Measurements from ENCODE around the gene NFATC2. TPM values are rescaled to one million over a fixed set of nuclear protein-coding genes. Genes with fewer than 3 reads are reported as not detected.

The NFATC2 gene
- total RNA-seq, 1 experiment from 2014 or later: 0.61 TPM

DNA sequence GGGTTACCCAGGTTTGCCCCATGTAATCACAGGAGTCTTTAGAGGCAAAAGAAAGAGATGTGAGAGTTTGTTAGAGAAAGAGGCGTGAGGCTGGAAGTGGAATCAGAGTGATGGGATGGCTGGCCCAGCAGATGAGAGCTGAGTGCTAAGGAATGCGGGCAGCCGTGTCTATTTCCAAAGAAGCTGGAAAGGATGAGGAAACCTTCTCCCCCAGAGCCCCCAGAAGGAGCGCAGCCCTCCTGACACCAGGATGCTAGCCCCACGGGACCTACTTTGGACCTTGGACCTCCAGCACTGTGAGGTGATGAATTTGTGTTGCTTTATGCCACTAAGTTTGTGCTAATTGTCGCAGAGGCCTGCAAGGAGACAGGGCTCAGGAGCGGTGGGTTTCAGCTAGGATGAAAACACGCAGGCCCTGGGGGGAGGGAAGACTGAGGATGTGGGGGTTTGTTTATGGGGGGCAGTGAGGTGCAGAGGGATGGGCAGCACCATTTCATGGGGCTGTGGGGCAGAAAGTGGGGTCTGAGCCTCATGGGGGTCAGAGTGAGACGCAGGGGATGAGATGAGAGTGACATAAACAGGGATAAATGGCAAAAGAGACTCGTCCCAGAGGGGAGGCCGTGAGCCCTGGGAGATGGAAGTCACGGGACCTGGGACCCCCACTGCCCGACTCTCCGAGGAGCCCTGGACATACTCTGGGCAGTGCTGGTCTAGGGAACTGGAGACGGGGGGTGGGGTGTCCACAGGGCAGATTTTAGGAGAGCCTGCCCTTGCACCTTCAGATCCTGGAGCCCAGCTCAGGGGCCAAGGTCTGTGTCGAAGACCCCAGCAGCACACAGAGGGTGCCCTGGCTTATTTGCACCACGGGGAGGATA lies 160.2 kb downstream of the NFATC2 start:
- no peak overlapping the region for H3K56ac ChIP-seq (ENCODE audit: insufficient read length, low read depth, low read length)
- H3K79me2 ChIP-seq (ENCODE audit: insufficient read depth, low read length): no peaks in the 10 kb centered on the region
- H3K4me1 ChIP-seq (ENCODE audit: insufficient read depth, low read length): peaks cover 4% of the 10 kb centered on the region; the same call in 1 of the 2 replicates
- no peak overlapping the region for H2BK15ac ChIP-seq (ENCODE audit: low read depth, low read length)
- H4K91ac ChIP-seq (ENCODE audit: insufficient read length, low read depth, low read length): no peak overlapping the region
- WGBS (ENCODE audit: extremely low coverage, insufficient read length, low lambda C conversion rate): no CpG with 5 or more reads among the region's 17 CpGs
- Mint-ChIP-seq H3K9me3 (no peaks in the 10 kb centered on the region), H3K4me3 (no peak overlapping the region), H3K4me1 (peaks cover 24 to 31% of the 10 kb centered on the region in 2 experiments), H3K36me3 (ENCODE audit: insufficient read depth in 1 of 3, low read depth in 3 of 3) (no peaks in the 10 kb centered on the region), H3K27me3 (ENCODE audit: low read depth) (peaks cover 10% of the 10 kb centered on the region), H3K27ac (peak overlapping the region in 1 of 3 experiments; percentile 25; a peak in 1 of 7 replicates)
- no peak overlapping the region for H2AFZ ChIP-seq (ENCODE audit: low read length)
- H4K5ac ChIP-seq (ENCODE audit: insufficient read length, low read depth, low read length): no peak overlapping the region
- no peak overlapping the region for H3K4me2 ChIP-seq (ENCODE audit: insufficient read depth, insufficient read length, low read length)
- no peak overlapping the region for H2BK120ac ChIP-seq (ENCODE audit: low read depth, low read length, poor library complexity, severe bottlenecking)
- H3K27ac ChIP-seq (ENCODE audit: insufficient read length, low read depth, low read length): no peak overlapping the region
- H3K23ac ChIP-seq (ENCODE audit: insufficient read length, low read depth, low read length): no peak overlapping the region
- H3K79me1 ChIP-seq (ENCODE audit: insufficient read depth, low read depth, low read length, poor library complexity, severe bottlenecking): no peaks in the 10 kb centered on the region
- H3K18ac ChIP-seq (ENCODE audit: insufficient read length, low read depth, low read length): no peak overlapping the region
- H3T11ph ChIP-seq (ENCODE audit: low read length): no peak overlapping the region
- H2BK20ac ChIP-seq (ENCODE audit: low read depth, low read length, poor library complexity, severe bottlenecking): no peak overlapping the region
- no peak overlapping the region for H2BK5ac ChIP-seq (ENCODE audit: insufficient read length, low read length)
- H3K9me3 ChIP-seq (ENCODE audit: control insufficient read depth, low read depth, low read length): no peaks in the 10 kb centered on the region
- TF ChIP-seq, protein P1, sequence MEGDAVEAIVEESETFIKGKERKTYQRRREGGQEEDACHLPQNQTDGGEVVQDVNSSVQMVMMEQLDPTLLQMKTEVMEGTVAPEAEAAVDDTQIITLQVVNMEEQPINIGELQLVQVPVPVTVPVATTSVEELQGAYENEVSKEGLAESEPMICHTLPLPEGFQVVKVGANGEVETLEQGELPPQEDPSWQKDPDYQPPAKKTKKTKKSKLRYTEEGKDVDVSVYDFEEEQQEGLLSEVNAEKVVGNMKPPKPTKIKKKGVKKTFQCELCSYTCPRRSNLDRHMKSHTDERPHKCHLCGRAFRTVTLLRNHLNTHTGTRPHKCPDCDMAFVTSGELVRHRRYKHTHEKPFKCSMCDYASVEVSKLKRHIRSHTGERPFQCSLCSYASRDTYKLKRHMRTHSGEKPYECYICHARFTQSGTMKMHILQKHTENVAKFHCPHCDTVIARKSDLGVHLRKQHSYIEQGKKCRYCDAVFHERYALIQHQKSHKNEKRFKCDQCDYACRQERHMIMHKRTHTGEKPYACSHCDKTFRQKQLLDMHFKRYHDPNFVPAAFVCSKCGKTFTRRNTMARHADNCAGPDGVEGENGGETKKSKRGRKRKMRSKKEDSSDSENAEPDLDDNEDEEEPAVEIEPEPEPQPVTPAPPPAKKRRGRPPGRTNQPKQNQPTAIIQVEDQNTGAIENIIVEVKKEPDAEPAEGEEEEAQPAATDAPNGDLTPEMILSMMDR (conservative IDR thresholded peaks at IDR 0.05): no peak
- H3K9ac ChIP-seq (ENCODE audit: extremely low read depth, insufficient read length, low read length): no peak overlapping the region
- no peaks in the 10 kb centered on the region; the same call in 1 of the 2 replicates for H3K27me3 ChIP-seq (ENCODE audit: insufficient read depth, low read length)
- H2BK12ac ChIP-seq (ENCODE audit: insufficient read length, low read depth, low read length): no peak overlapping the region
- H3K14ac ChIP-seq (ENCODE audit: insufficient read depth, low read length): no peak overlapping the region; the same call in 1 of the 2 replicates
- no peak for DNase-seq
- H4K20me1 ChIP-seq (ENCODE audit: control insufficient read depth, insufficient read depth, insufficient read length): no peaks in the 10 kb centered on the region
- no peaks in the 10 kb centered on the region for H3K23me2 ChIP-seq (ENCODE audit: insufficient read length, low read depth, low read length, poor library complexity, severe bottlenecking)
- no peak overlapping the region for H2AK5ac ChIP-seq (ENCODE audit: insufficient read length, low read length)
- H3K4ac ChIP-seq (ENCODE audit: low read depth, low read length): no peak overlapping the region
- H4K8ac ChIP-seq (replicated peaks; ENCODE audit: insufficient read length, low read depth, low read length): no peak overlapping the region
